ENCODE results near the gene DUSP9.

DNA sequence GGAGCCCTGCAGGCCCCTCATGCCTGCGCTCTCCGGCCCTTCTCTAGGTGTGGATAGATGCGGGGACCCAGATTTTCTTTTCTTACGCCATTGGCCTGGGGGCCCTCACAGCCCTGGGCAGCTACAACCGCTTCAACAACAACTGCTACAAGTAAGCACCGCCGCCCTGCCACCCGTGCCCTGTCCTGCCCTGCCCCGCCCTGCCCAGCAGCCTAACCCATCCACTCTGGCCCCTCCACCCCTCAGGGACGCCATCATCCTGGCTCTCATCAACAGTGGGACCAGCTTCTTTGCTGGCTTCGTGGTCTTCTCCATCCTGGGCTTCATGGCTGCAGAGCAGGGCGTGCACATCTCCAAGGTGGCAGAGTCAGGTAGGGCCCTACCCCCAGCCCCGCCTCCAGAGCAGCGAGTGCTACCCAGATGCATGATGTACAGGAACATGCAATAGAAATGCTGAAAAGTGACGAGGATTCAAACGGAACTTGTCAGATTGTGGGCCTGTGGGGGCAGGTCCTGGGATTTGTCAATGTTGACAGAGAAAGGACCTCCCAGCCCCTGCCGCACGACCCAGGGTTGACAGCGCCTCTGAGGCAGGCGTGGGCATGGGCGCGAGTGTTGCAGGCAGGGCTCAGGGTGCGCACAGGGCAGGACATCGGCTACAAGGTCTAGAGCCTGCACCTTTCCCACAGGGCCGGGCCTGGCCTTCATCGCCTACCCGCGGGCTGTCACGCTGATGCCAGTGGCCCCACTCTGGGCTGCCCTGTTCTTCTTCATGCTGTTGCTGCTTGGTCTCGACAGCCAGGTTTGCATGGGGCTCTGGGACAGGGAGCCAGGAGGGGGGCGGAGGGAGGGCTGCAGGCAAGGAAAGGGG, 46.4 kb downstream of the DUSP9 start:
- TF ChIP-seq, protein P1, sequence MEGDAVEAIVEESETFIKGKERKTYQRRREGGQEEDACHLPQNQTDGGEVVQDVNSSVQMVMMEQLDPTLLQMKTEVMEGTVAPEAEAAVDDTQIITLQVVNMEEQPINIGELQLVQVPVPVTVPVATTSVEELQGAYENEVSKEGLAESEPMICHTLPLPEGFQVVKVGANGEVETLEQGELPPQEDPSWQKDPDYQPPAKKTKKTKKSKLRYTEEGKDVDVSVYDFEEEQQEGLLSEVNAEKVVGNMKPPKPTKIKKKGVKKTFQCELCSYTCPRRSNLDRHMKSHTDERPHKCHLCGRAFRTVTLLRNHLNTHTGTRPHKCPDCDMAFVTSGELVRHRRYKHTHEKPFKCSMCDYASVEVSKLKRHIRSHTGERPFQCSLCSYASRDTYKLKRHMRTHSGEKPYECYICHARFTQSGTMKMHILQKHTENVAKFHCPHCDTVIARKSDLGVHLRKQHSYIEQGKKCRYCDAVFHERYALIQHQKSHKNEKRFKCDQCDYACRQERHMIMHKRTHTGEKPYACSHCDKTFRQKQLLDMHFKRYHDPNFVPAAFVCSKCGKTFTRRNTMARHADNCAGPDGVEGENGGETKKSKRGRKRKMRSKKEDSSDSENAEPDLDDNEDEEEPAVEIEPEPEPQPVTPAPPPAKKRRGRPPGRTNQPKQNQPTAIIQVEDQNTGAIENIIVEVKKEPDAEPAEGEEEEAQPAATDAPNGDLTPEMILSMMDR (conservative IDR thresholded peaks at IDR 0.05 in 1 of 2, IDR thresholded peaks at IDR 0.05 in 1 of 2; ENCODE audit: extremely low read depth in 1 of 2, insufficient read depth in 1 of 2, low read depth in 1 of 2, low read length in 2 of 2) = no peak
- TF ChIP-seq EZH2 (IDR thresholded peaks at IDR 0.05; ENCODE audit: borderline replicate concordance, low read length) = no peak
